T-helper 2 cell treated with Interferon-gamma antibody and Interleukin-4, amounts not matched to agents 5 μg/mL and 100 μg/mL, for 36 hours (primary cell): Measurements from ENCODE around the gene PLPP1.

Experiments
- DNase-seq: peaks from one replicate; pipeline ENCODE4 v3.0.0; 2021; ENCODE audit warnings: low spot score
- H3K27ac Mint-ChIP-seq: one replicate; pipeline ENCODE4 v1.8.0; 2021; ENCODE audit warnings: mild to moderate bottlenecking, mixed read lengths
- H3K27me3 Mint-ChIP-seq: one replicate; pipeline ENCODE4 v1.8.0; 2021; ENCODE audit warnings: low read depth, mixed read lengths
- H3K36me3 Mint-ChIP-seq: one replicate; pipeline ENCODE4 v1.8.0; 2021; ENCODE audit warnings: low read depth, mixed read lengths
- H3K4me1 Mint-ChIP-seq: one replicate; pipeline ENCODE4 v1.8.0; 2021; ENCODE audit warnings: low read depth, mixed read lengths
- H3K4me3 Mint-ChIP-seq: one replicate; pipeline ENCODE4 v1.8.0; 2022; ENCODE audit warnings: mild to moderate bottlenecking, moderate library complexity, mixed read lengths
- H3K9me3 Mint-ChIP-seq: one replicate; pipeline ENCODE4 v1.8.0; 2021; ENCODE audit warnings: mixed read lengths

Gene PLPP1

DNA sequence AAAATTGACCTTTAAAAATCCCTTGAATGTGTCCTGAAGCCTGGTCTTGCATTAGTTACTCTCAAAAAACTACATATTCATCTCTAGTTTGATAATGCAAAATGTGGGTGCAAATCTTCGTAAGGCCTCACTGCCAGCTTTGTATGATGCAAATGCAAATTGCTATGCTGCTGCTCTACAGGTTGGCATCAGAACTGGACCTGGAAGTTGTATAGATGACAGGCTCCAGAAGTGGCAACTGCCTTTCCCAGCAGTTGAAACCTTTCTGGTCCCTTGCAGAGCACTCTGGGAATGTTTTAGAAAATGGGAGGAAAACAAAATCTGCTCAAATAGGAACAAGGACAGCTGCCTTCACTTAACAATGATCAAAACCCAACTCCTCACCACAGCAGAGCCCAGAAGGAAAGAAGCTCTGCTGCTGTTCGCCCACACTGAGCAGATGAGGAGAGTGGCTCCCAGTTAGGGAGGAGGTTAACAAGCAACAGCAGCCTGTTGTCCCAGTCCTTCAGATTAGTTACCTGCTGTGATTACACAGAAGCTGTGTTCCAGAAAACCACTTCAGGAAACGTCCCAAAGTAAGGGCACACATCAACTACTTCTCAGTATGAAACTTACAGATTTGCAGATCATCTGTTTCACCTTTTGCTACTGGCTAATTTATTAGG is 93.5 kb downstream of the PLPP1 start:
- DNase-seq, result no peak
- Mint-ChIP-seq H3K27me3 (no peaks in the 10 kb centered on the region), H3K4me3 (no peak overlapping the region), H3K27ac (no peak overlapping the region), H3K4me1 (peaks cover 15% of the 10 kb centered on the region), H3K9me3 (peaks cover 3% of the 10 kb centered on the region), H3K36me3 (peaks cover 26% of the 10 kb centered on the region)

DNA sequence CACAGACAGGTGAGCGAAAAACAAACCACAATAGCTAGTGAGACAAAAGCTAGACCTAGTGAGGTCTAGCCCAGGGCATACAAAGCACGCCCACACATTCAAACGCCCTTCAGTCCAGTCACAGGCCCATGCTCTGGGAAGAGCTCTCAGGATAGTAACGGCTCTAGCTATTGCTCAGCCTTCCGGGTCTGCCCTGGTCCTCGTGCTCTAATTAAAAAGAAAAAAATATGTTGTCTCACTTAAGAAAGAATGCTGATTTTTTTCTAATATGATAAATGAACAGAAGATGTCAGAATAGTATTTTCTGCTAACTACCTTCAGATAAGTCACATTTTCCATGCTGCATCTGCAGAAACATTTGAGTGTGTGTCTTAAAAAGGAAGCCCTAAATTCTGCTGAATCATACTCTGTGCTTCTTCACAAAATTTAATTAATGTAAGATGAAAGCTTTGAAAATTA is 94.5 kb downstream of the PLPP1 start:
- no peak for DNase-seq
- Mint-ChIP-seq H3K4me3 (no peak overlapping the region), H3K27me3 (no peaks in the 10 kb centered on the region), H3K4me1 (peaks cover 15% of the 10 kb centered on the region), H3K36me3 (peaks cover 37% of the 10 kb centered on the region), H3K27ac (no peak overlapping the region), H3K9me3 (peaks cover 13% of the 10 kb centered on the region)

GRCh38 chr5:55438998-55439397 is 95.8 kb downstream of the PLPP1 start:
- no peak for DNase-seq
- H3K4me1 Mint-ChIP-seq, result peaks cover 15% of the 10 kb centered on the region
- H3K9me3 Mint-ChIP-seq, result peaks cover 25% of the 10 kb centered on the region
- peaks cover 44% of the 10 kb centered on the region for H3K36me3 Mint-ChIP-seq
- H3K27me3 Mint-ChIP-seq, result no peaks in the 10 kb centered on the region
- H3K4me3 Mint-ChIP-seq, result no peak overlapping the region
- peak overlapping the region; percentile 15 for H3K27ac Mint-ChIP-seq

GRCh38 chr5:55437859-55438206 is 96.9 kb downstream of the PLPP1 start:
- Mint-ChIP-seq H3K36me3 (peaks cover 46% of the 10 kb centered on the region), H3K27ac (no peak overlapping the region), H3K4me1 (peaks cover 15% of the 10 kb centered on the region), H3K9me3 (peaks cover 27% of the 10 kb centered on the region), H3K4me3 (no peak overlapping the region), H3K27me3 (no peaks in the 10 kb centered on the region)
- DNase-seq, result no peak

DNA sequence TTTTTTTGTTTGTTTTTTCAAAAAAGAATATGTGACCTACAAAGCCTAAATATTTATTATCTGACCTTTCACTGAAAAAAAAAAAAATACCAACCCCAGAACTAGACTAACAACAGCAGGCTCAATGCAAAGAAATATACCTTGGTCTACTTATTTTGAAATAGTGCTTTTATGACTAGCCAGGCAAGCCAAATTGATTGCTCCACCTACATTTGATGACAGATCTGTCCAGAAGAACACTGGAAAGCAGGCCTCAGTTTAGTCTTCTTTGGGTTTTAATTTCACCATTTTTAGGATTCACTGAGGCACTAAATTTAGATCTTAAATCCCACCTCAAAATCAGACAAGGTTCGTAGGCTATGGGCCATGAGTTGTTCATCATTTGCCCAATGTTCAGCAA is 97.3 kb downstream of the PLPP1 start:
- Mint-ChIP-seq H3K36me3 (peaks cover 50% of the 10 kb centered on the region), H3K4me3 (no peak overlapping the region), H3K9me3 (peaks cover 31% of the 10 kb centered on the region), H3K27me3 (no peaks in the 10 kb centered on the region), H3K4me1 (peaks cover 15% of the 10 kb centered on the region), H3K27ac (no peak overlapping the region)
- DNase-seq, result no peak

DNA sequence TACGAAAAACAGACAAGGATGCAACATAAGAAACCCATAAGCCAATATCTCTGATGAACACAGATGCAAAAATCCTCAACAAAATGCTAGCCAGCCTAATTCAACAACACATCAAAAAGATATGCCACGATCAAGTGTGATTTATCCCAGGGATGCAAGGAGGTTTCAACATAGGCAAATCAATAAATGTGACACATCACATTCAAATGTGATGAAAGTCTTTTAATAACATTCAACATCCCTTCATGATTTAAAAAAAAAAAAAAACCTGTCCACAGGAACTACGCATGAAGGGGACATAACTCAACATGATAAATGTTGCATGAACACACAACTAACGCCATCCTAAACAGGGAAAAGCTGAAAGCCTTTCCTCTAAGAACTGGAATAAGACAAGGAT is 102.2 kb downstream of the PLPP1 start:
- H3K27me3 Mint-ChIP-seq, result no peaks in the 10 kb centered on the region
- DNase-seq, result no peak
- no peak overlapping the region for H3K4me3 Mint-ChIP-seq
- peaks cover 51% of the 10 kb centered on the region for H3K9me3 Mint-ChIP-seq
- H3K27ac Mint-ChIP-seq, result no peak overlapping the region
- peaks cover 81% of the 10 kb centered on the region for H3K36me3 Mint-ChIP-seq
- peaks cover 1% of the 10 kb centered on the region for H3K4me1 Mint-ChIP-seq

DNA sequence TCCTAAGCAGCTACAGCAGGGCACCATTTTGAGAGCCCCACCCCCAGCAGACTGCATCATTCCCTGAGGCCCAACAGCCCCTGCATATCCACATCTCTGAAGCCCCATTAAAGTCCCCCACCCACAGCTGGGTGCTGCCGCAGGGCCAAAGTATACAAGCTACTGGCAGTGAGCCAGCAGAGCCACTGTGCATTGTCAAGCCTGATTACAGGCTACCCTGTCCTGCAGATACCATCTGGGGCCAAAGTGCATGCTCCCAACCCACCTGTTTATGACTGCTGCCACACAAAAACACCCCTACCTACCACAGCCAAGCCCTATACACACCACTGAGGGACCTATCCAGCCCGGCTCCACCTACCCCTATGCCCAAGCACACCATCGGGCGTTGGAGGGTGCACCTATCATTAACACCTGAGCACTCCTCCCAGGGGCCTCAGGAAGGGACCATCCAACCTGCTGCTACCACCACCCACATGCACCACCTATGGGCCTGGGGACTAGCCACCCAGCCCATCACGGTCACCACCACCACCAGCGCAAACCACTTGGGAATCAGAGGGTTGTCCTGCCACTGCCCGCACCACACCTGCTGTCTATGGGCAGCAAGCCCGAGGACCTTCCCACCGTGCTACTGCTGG is 105.0 kb downstream of the PLPP1 start:
- H3K36me3 Mint-ChIP-seq, result peaks cover 70% of the 10 kb centered on the region
- no peak overlapping the region for H3K4me3 Mint-ChIP-seq
- no peak overlapping the region for H3K27ac Mint-ChIP-seq
- peaks cover 3% of the 10 kb centered on the region for H3K4me1 Mint-ChIP-seq
- DNase-seq, result no peak
- H3K9me3 Mint-ChIP-seq, result peaks cover 33% of the 10 kb centered on the region
- H3K27me3 Mint-ChIP-seq, result no peaks in the 10 kb centered on the region

- H3K36me3 Mint-ChIP-seq, result peaks cover 69% of the 10 kb centered on the region
- H3K4me3 Mint-ChIP-seq, result no peak overlapping the region
- H3K27ac Mint-ChIP-seq, result no peak overlapping the region
- H3K4me1 Mint-ChIP-seq, result peaks cover 3% of the 10 kb centered on the region
- peaks cover 28% of the 10 kb centered on the region for H3K9me3 Mint-ChIP-seq
- DNase-seq, result no peak
- H3K27me3 Mint-ChIP-seq, result no peaks in the 10 kb centered on the region
Observed at GRCh38 chr5:55429221-55429612, 105.5 kb downstream of the PLPP1 start.

DNA sequence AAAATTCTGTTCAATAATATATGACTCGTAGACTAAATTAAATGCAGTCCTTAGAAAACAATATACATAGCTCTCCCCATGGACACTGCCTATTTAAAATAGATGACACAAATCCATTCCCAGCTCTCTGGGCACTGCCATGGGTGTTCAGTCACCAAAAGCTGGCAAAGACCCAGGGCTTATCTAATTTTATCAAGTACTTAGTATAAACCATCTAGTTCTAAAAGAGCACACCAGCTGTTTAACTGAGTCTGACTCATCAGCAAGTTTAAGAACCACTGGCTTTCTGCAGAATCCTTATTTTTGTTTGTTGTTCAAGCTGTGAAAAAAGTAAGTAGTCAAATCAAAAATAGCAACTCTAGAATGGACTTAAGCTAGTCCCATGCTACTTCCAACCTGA is 107.6 kb downstream of the PLPP1 start:
- no peak for DNase-seq
- H3K27me3 Mint-ChIP-seq, result no peaks in the 10 kb centered on the region
- no peak overlapping the region for H3K27ac Mint-ChIP-seq
- H3K4me3 Mint-ChIP-seq, result no peak overlapping the region
- peaks cover 23% of the 10 kb centered on the region for H3K9me3 Mint-ChIP-seq
- H3K36me3 Mint-ChIP-seq, result peaks cover 75% of the 10 kb centered on the region
- H3K4me1 Mint-ChIP-seq, result peaks cover 7% of the 10 kb centered on the region

GRCh38 chr5:55426455-55426854 is 108.3 kb downstream of the PLPP1 start:
- DNase-seq, result no peak
- H3K36me3 Mint-ChIP-seq, result peaks cover 75% of the 10 kb centered on the region
- no peak overlapping the region for H3K27ac Mint-ChIP-seq
- peaks cover 10% of the 10 kb centered on the region for H3K4me1 Mint-ChIP-seq
- no peak overlapping the region for H3K4me3 Mint-ChIP-seq
- peaks cover 19% of the 10 kb centered on the region for H3K9me3 Mint-ChIP-seq
- no peaks in the 10 kb centered on the region for H3K27me3 Mint-ChIP-seq

- Mint-ChIP-seq H3K36me3 (peaks cover 56% of the 10 kb centered on the region), H3K27me3 (no peaks in the 10 kb centered on the region), H3K4me1 (peaks cover 14% of the 10 kb centered on the region), H3K9me3 (peaks cover 5% of the 10 kb centered on the region), H3K27ac (no peak overlapping the region), H3K4me3 (no peak overlapping the region)
- peak; percentile 45 for DNase-seq
Observed at GRCh38 chr5:55421074-55421529, 113.7 kb downstream of the PLPP1 start.

- peaks cover 5% of the 10 kb centered on the region for H3K9me3 Mint-ChIP-seq
- peaks cover 14% of the 10 kb centered on the region for H3K4me1 Mint-ChIP-seq
- DNase-seq, result no peak
- no peaks in the 10 kb centered on the region for H3K27me3 Mint-ChIP-seq
- H3K4me3 Mint-ChIP-seq, result no peak overlapping the region
- peaks cover 50% of the 10 kb centered on the region for H3K36me3 Mint-ChIP-seq
- no peak overlapping the region for H3K27ac Mint-ChIP-seq
Observed at GRCh38 chr5:55418994-55419968, 115.5 kb downstream of the PLPP1 start.

DNA sequence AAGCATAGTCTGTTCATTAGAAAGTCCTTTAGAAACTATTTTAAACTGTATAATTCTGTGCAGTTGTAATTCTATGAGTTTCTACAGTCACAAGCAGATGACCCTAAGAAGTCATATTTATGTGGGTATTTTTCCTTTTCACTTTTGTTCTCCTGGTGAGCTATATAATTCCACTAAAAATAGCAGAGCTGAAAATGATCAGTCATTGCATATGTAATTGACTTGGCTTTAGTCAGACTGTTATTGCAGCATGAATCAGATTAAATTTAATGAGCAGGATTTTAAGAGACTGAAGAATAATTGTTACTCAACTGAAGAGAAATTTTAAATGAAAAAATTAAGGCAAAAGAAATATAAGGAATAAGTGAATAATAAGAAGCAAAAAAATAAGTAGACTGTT is 118.5 kb downstream of the PLPP1 start:
- no peaks in the 10 kb centered on the region for H3K27me3 Mint-ChIP-seq
- H3K36me3 Mint-ChIP-seq, result peaks cover 38% of the 10 kb centered on the region
- DNase-seq, result no peak
- H3K9me3 Mint-ChIP-seq, result no peaks in the 10 kb centered on the region
- no peak overlapping the region for H3K27ac Mint-ChIP-seq
- peaks cover 9% of the 10 kb centered on the region for H3K4me1 Mint-ChIP-seq
- no peak overlapping the region for H3K4me3 Mint-ChIP-seq

DNA sequence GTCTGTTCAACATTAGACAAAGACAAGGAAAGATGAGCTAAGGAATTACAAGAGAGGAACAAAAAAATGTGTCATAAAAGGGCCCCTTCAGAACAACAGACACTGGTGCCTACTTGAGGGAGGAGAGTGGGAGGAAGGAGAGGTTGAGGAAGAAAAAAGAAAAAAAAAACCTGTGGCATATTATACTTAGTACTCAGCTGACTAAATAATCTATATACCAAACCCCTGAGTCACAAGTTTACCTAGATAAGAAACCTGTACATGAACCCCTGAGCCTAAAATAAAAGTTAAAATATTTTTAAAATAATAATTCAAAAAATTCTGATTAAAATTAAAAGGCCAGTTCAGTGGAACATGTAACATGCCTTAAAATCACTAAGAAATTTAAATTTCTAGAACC is 119.7 kb downstream of the PLPP1 start:
- Mint-ChIP-seq H3K9me3 (no peaks in the 10 kb centered on the region), H3K27ac (no peak overlapping the region), H3K27me3 (no peaks in the 10 kb centered on the region), H3K4me1 (peaks cover 9% of the 10 kb centered on the region), H3K36me3 (peaks cover 36% of the 10 kb centered on the region), H3K4me3 (no peak overlapping the region)
- DNase-seq, result no peak
